NB4 (cell line): ENCODE data around the gene WNT6.

Source experiments
- DNase-seq: peaks from one replicate; pipeline ENCODE4 v3.0.0; 2010; ENCODE audit warnings: low read depth
- H3K4me3 ChIP-seq: one replicate; pipeline ENCODE4 v1.5.1; 2011; ENCODE audit warnings: mild to moderate bottlenecking, low read depth, low read length, moderate library complexity
- CTCF ChIP-seq: IDR thresholded peaks from one replicate; pipeline ENCODE4 v1.5.1; 2012; ENCODE audit warnings: low read depth, low read length
- MYC ChIP-seq: IDR thresholded peaks from 2 replicates; pipeline ENCODE4 v1.6.1; 2011; ENCODE audit warnings: low read depth, low read length
- POLR2A ChIP-seq: IDR thresholded peaks from 2 replicates; pipeline ENCODE4 v1.6.1; 2011; ENCODE audit warnings: mild to moderate bottlenecking; ENCODE audit not compliant: insufficient read length; ENCODE audit errors: extremely low read depth
- TF ChIP-seq, protein P1 (sequence below): IDR thresholded peaks from 2 replicates; pipeline ENCODE4 v1.6.1; 2011; ENCODE audit warnings: low read depth, low read length

WNT6 gene

DNA sequence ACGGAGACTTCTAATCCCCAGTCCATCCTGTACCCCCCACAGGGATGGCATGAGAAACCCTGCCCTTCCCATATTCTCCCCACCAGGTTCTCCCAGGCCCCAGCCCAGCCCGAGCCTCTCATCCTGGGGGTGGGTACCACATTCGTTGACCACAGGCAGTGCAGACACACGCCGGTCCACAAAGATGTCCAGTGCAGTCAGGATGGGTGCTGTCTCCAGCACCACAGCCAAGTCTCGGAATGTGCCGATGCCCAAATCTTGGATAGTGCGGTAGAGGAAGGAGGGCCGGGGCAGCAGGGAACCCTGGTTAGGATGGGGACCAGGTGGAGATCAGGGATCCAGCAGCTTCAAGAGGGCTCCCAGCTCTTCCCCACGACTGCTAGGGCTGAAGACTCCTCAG, 32.8 kb upstream of the WNT6 start:
- no peak overlapping the region for H3K4me3 ChIP-seq
- TF ChIP-seq MYC (no peak), CTCF (no peak), POLR2A (no peak)
- TF ChIP-seq, protein P1, sequence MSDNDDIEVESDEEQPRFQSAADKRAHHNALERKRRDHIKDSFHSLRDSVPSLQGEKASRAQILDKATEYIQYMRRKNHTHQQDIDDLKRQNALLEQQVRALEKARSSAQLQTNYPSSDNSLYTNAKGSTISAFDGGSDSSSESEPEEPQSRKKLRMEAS: no peak
- DNase-seq: no peak

DNA sequence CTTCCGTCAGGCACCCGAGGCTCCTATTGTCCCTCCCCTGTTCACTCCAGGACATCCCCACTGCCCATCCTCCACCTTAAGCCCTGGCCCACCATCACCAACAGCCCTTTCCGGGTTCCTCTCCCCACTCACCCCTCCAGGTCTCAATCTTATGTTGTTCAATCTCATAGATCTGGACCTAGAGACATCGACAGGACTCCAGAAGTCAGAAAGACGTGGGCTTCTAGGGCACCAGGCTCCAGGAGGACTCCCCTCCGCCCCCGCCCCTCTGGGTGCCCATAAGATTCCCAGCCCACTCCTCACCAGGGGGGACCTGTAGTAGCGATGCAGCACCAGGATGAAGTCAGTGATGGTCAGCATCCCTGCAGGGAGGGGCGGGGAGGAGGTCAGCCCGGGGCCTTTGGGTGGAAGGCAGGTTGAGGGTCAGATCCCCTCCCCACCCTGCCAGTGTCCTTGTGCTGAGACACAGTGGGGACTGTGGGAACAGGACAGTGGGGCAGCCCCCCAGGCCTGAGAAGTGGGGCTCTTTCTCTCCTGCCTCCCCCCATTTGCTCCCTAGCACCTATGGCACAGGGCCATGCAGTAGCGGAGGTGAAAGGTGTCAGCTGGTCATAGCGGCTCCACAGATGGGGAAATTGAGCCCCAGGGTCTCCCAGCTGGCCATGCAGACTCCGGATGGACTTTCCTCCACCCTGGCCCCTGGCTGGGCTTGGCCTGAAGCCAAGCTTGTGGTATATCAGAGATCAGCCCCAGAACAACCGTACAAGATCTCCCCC, 31.7 kb upstream of the WNT6 start:
- TF ChIP-seq CTCF (no peak), POLR2A (no peak), MYC (no peak)
- TF ChIP-seq, protein P1: no peak
- no peak overlapping the region for H3K4me3 ChIP-seq
- DNase-seq: no peak

GRCh38 chr2:218828477-218828778, 31.2 kb upstream of the WNT6 start:
- H3K4me3 ChIP-seq: no peak overlapping the region
- no peak for TF ChIP-seq POLR2A
- no peak for TF ChIP-seq MYC
- TF ChIP-seq CTCF: no peak
- TF ChIP-seq, protein P1: no peak
- no peak for DNase-seq

DNA sequence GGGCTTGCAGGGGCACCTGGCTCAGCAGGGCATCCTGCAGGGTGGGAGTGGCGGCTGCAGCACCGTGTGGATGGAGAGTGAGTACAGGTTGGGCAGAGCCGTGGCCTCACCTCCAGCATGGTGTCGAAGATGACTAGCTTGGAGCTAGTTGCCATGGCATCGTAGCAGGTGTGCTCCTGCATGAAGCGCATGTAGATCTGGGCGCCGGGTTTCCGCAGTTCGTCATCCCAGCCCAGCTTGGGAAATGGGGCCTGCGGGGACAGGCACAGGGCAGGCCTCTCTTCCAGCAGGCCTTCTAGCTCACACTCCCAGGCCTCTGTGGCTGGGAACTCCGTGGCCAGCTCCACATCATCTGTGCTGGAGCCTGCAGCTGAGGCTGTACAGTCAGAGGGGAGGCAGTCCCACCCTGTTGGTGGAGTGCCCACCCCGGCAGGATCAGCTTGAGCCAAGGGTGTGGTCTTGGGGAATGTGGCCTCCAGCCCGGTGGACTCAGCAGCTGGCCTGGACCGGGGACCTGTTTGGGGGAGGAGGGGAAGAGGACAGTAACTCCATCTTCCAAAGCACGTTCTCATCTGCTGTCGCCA, 29.6 kb upstream of the WNT6 start:
- DNase-seq: no peak
- TF ChIP-seq MYC (no peak), POLR2A (no peak), CTCF (no peak)
- TF ChIP-seq, protein P1: no peak
- H3K4me3 ChIP-seq: no peak overlapping the region

DNA sequence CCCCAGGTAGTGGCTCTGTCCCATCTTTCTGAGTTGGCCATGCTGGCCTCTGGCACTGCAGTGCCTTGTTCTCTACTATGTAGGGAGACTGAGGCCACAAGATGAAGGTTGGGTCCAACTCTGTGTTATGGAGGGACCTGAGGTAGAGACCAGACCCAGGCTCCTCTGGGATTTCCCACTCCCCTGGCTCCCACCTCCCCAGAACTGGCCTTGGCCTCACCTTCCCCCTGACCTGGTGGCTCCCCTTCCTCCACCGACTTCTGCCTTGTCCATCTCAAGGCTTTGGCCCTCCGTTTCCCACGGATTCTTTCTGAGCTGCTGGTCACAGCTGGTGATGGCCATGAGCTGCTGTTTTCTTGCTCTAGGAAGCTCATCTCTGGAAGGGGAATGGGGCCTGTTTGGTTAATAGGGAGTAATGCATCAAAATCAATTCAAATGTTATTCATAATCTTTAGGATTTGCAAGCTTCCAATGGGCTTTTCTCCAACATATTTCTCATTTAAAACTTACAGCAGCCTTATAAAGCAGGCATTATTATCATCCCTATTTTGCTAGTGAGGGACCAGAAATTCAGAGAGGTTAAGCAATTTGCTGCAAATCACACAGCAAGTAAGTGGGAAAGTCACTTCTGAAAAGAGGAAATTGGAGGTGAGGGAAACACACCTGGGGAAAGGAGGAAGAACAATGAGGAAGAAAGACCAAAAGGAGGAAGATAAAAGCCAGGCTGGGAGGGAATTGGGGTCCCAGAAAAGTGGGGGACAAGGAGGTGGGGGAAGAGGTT, 28.9 kb upstream of the WNT6 start:
- DNase-seq: no peak
- no peak overlapping the region for H3K4me3 ChIP-seq
- TF ChIP-seq CTCF (no peak), MYC (no peak), POLR2A (no peak)
- TF ChIP-seq, protein P1: no peak
